Adrenal gland (tissue), 5 donors: Measurements from ENCODE around the gene ANGPTL7.

Experiments
- POLR2A ChIP-seq, 2 donors: fragments of 450-650 bp; IDR thresholded peaks; one replicate each; pipeline ENCODE4 v1.6.1; 2017; ENCODE audit warnings: antibody characterized with exemption in 2 of 2, mild to moderate bottlenecking in 2 of 2, moderate library complexity in 1 of 2
- TF ChIP-seq, protein P1 (sequence below), 6 experiments: fragments of 450-650 bp in 4 of 6; fragments of 200-600 bp in 2 of 6; sonication (generic) in 1 of 6; IDR thresholded peaks; 1 replicate in 5 of 6; 2 replicates in 1 of 6; pipeline versions ENCODE4 v1.5.1 to v1.8.0; 2016 to 2021; ENCODE audit warnings: antibody characterized with exemption in 6 of 6, mild to moderate bottlenecking in 2 of 6, moderate library complexity in 1 of 6
- donor health status: DM: no; HTN: no; CAD: no.

- TF ChIP-seq, protein P1, sequence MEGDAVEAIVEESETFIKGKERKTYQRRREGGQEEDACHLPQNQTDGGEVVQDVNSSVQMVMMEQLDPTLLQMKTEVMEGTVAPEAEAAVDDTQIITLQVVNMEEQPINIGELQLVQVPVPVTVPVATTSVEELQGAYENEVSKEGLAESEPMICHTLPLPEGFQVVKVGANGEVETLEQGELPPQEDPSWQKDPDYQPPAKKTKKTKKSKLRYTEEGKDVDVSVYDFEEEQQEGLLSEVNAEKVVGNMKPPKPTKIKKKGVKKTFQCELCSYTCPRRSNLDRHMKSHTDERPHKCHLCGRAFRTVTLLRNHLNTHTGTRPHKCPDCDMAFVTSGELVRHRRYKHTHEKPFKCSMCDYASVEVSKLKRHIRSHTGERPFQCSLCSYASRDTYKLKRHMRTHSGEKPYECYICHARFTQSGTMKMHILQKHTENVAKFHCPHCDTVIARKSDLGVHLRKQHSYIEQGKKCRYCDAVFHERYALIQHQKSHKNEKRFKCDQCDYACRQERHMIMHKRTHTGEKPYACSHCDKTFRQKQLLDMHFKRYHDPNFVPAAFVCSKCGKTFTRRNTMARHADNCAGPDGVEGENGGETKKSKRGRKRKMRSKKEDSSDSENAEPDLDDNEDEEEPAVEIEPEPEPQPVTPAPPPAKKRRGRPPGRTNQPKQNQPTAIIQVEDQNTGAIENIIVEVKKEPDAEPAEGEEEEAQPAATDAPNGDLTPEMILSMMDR (IDR thresholded peaks at IDR 0.05), result no peak
- no peak for TF ChIP-seq POLR2A (IDR thresholded peaks at IDR 0.05)
Measured at GRCh38 chr1:11187000-11187399, 2.2 kb upstream of the ANGPTL7 start.
